Stimulated activated memory B cell treated with anti-CD40 and anti-IgM and Interleukin-4, amounts not matched to agents 10 μg/mL and 1 μg/mL and 100 μg/mL, for 72 hours (primary cell): ENCODE data around the gene SET.
A peak's percentile ranks its signal among the peaks of the same experiment; 100 is the strongest.
"Not testable (repeated sequence)": the region's sequence is repeated elsewhere in the genome, so short reads cannot be mapped to it uniquely, and the experiment has no call there.

Experiments
- ATAC-seq: fragments of 150-1000 bp; cut with Tn5 transposase; 2 replicates; pipeline ENCODE4 v1.10.0; 2021
- H3K27ac Mint-ChIP-seq: one replicate; pipeline ENCODE4 v1.8.0; 2022; ENCODE audit warnings: mild to moderate bottlenecking, mixed read lengths
- H3K27me3 Mint-ChIP-seq: one replicate; pipeline ENCODE4 v1.8.0; 2022; ENCODE audit warnings: mixed read lengths
- H3K36me3 Mint-ChIP-seq: one replicate; pipeline ENCODE4 v1.8.0; 2022; ENCODE audit warnings: mixed read lengths
- H3K4me1 Mint-ChIP-seq: one replicate; pipeline ENCODE4 v1.8.0; 2022; ENCODE audit warnings: mixed read lengths
- H3K4me3 Mint-ChIP-seq: one replicate; pipeline ENCODE4 v1.8.0; 2022; ENCODE audit warnings: mild to moderate bottlenecking, moderate library complexity, mixed read lengths
- H3K9me3 Mint-ChIP-seq: one replicate; pipeline ENCODE4 v1.8.0; 2022; ENCODE audit warnings: mixed read lengths

SET gene

DNA sequence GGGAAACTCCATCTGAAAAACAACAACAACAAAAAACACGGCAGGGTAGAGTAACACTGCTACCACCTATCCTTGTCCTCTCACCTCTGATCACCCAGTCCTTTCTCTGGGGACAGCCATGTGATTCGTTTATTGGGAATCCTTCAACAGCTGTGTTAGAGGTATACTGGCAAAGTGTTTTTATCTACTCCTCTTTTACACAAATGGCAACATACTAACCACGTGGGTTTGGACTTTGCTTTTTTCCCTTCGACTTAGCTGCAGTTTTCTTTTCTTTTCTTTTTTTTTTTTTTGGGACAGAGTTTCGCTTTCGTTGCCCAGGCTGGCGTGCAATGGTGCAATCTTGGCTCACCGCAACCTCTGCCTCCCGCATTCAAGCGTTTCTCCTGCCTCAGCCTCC lies 11.2 kb upstream of the SET start:
- no peak for ATAC-seq
- Mint-ChIP-seq H3K4me3 (no peak overlapping the region), H3K27me3 (no peaks in the 10 kb centered on the region), H3K4me1 (peaks cover 9% of the 10 kb centered on the region), H3K9me3 (no peaks in the 10 kb centered on the region), H3K27ac (no peak overlapping the region), H3K36me3 (peaks cover 13% of the 10 kb centered on the region)

- peak overlapping the region; percentile 88 for H3K4me3 Mint-ChIP-seq
- H3K27ac Mint-ChIP-seq = peak overlapping the region; percentile 86
- H3K9me3 Mint-ChIP-seq = no peaks in the 10 kb centered on the region
- H3K4me1 Mint-ChIP-seq = peaks cover 49% of the 10 kb centered on the region
- peak; percentile 80 for ATAC-seq
- no peaks in the 10 kb centered on the region for H3K27me3 Mint-ChIP-seq
- H3K36me3 Mint-ChIP-seq = peaks cover 17% of the 10 kb centered on the region
These were observed 5.5 kb upstream of the SET start for GRCh38 chr9:128683340-128684064.

DNA sequence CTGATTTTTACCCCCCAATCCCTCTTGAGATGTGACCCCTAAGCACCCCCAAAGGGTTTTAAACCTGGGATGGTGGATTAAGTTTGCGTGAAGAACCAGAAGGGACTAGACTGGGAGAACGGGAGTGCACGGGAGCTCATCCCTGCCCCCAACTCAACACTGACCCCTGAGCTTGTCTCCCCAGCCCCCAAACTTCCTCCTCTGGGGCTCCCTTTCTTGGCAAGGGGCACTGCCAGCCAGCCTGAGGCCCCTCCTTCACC lies 5.0 kb upstream of the SET start:
- H3K4me3 Mint-ChIP-seq = peak overlapping the region; percentile 88
- no peaks in the 10 kb centered on the region for H3K9me3 Mint-ChIP-seq
- peak overlapping the region; percentile 86 for H3K27ac Mint-ChIP-seq
- no peaks in the 10 kb centered on the region for H3K27me3 Mint-ChIP-seq
- peaks cover 17% of the 10 kb centered on the region for H3K36me3 Mint-ChIP-seq
- peaks cover 50% of the 10 kb centered on the region for H3K4me1 Mint-ChIP-seq
- no peak for ATAC-seq

GRCh38 chr9:128684325-128685199 lies 4.5 kb upstream of the SET start:
- peaks cover 50% of the 10 kb centered on the region for H3K4me1 Mint-ChIP-seq
- peaks cover 17% of the 10 kb centered on the region for H3K36me3 Mint-ChIP-seq
- H3K9me3 Mint-ChIP-seq = no peaks in the 10 kb centered on the region
- no peaks in the 10 kb centered on the region for H3K27me3 Mint-ChIP-seq
- H3K27ac Mint-ChIP-seq = peak overlapping the region; percentile 86
- peak; percentile 76 for ATAC-seq
- peak overlapping the region; percentile 88 for H3K4me3 Mint-ChIP-seq

- ATAC-seq = no peak
- peak overlapping the region; percentile 86 for H3K27ac Mint-ChIP-seq
- peaks cover 24% of the 10 kb centered on the region for H3K36me3 Mint-ChIP-seq
- H3K4me3 Mint-ChIP-seq = peak overlapping the region; percentile 88
- H3K27me3 Mint-ChIP-seq = no peaks in the 10 kb centered on the region
- H3K9me3 Mint-ChIP-seq = no peaks in the 10 kb centered on the region
- H3K4me1 Mint-ChIP-seq = peaks cover 56% of the 10 kb centered on the region
These were observed 3.2 kb upstream of the SET start for GRCh38 chr9:128685636-128686489.

GRCh38 chr9:128687453-128687852 lies 1.6 kb upstream of the SET start:
- Mint-ChIP-seq H3K4me1 (peaks cover 57% of the 10 kb centered on the region), H3K9me3 (no peaks in the 10 kb centered on the region), H3K27me3 (no peaks in the 10 kb centered on the region), H3K36me3 (peaks cover 30% of the 10 kb centered on the region), H3K4me3 (peak overlapping the region; percentile 27), H3K27ac (peak overlapping the region; percentile 88)
- ATAC-seq = no peak

DNA sequence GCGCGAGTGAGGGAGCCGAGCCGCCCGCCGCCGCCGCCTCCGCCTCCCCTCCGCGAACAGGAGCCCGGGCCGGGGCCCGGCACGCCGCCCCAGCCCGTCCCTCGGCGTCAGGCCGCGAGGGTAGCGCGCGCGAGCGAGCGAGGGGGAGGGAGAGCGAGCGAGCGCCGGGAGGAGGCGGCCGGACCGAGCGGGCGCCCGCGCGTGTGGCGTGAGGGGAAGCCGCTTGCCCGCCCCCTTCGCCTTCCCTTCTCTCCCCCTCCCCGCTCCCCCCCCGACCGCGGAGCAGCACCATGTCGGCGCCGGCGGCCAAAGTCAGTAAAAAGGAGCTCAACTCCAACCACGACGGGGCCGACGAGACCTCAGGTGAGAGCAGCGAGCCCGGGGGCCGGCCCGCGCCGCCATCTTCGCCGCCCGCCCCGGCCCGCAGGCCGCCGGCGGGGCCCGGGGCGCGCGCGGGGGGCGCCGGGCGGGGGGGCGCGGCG lies 312 bp downstream of the SET start:
- ATAC-seq = peak; percentile 53
- Mint-ChIP-seq H3K27me3 (no peaks in the 10 kb centered on the region), H3K4me3 (peak overlapping the region; percentile 62), H3K36me3 (peaks cover 40% of the 10 kb centered on the region), H3K4me1 (peaks cover 61% of the 10 kb centered on the region), H3K27ac (peak overlapping the region; percentile 88), H3K9me3 (no peaks in the 10 kb centered on the region)

- peak overlapping the region; percentile 95 for H3K4me3 Mint-ChIP-seq
- H3K4me1 Mint-ChIP-seq = peaks cover 61% of the 10 kb centered on the region
- peak overlapping the region; percentile 88 for H3K27ac Mint-ChIP-seq
- H3K27me3 Mint-ChIP-seq = no peaks in the 10 kb centered on the region
- H3K36me3 Mint-ChIP-seq = peaks cover 46% of the 10 kb centered on the region
- H3K9me3 Mint-ChIP-seq = no peaks in the 10 kb centered on the region
- ATAC-seq = peak; percentile 9
These were observed 1.0 kb downstream of the SET start for GRCh38 chr9:128689820-128690683.

DNA sequence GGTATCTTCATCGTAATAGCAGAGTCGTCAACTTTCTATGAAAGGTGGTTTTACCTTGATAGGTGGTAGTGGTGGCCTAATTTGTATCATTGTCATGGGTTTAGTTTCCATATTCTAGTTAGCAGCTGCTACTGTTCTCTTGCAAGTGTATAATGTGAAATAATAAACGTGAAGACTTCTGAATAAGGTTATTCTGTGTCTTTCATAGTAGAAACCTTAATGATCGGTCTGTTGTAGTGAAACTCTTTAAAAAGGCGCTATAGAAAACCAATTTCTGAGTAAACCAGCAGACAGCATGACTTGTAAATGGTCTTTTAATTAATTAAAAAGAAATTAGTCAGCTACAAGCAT lies 1.6 kb downstream of the SET start:
- no peak for ATAC-seq
- H3K27me3 Mint-ChIP-seq = no peaks in the 10 kb centered on the region
- peak overlapping the region; percentile 95 for H3K4me3 Mint-ChIP-seq
- H3K4me1 Mint-ChIP-seq = peaks cover 55% of the 10 kb centered on the region
- peaks cover 46% of the 10 kb centered on the region for H3K36me3 Mint-ChIP-seq
- H3K9me3 Mint-ChIP-seq = no peaks in the 10 kb centered on the region
- H3K27ac Mint-ChIP-seq = peak overlapping the region; percentile 88

DNA sequence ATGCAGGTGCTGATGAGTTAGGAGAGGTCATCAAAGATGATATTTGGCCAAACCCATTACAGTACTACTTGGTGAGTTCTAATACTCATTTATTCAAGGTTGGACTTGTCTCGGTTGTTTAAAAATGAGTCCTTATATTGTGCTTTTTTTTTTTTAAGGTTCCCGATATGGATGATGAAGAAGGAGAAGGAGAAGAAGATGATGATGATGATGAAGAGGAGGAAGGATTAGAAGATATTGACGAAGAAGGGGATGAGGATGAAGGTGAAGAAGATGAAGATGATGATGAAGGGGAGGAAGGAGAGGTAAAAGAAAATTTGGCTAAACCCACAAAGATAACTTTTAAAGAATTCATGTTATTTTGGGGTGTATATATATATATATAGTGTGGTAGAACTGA lies 4.7 kb downstream of the SET start:
- not testable (repeated sequence) for H3K27me3 Mint-ChIP-seq, H3K9me3 Mint-ChIP-seq, ATAC-seq
- peak overlapping the region; percentile 34 for H3K4me3 Mint-ChIP-seq
- H3K27ac Mint-ChIP-seq = peak overlapping the region; percentile 77
- H3K4me1 Mint-ChIP-seq = peaks cover 34% of the 10 kb centered on the region
- peaks cover 50% of the 10 kb centered on the region for H3K36me3 Mint-ChIP-seq

GRCh38 chr9:128694344-128694743 lies 5.3 kb downstream of the SET start:
- H3K9me3 Mint-ChIP-seq = no peaks in the 10 kb centered on the region
- no peaks in the 10 kb centered on the region for H3K27me3 Mint-ChIP-seq
- H3K36me3 Mint-ChIP-seq = peaks cover 50% of the 10 kb centered on the region
- peak; percentile 43 for ATAC-seq
- peaks cover 34% of the 10 kb centered on the region for H3K4me1 Mint-ChIP-seq
- H3K27ac Mint-ChIP-seq = peak overlapping the region; percentile 77
- peak overlapping the region; percentile 34 for H3K4me3 Mint-ChIP-seq

DNA sequence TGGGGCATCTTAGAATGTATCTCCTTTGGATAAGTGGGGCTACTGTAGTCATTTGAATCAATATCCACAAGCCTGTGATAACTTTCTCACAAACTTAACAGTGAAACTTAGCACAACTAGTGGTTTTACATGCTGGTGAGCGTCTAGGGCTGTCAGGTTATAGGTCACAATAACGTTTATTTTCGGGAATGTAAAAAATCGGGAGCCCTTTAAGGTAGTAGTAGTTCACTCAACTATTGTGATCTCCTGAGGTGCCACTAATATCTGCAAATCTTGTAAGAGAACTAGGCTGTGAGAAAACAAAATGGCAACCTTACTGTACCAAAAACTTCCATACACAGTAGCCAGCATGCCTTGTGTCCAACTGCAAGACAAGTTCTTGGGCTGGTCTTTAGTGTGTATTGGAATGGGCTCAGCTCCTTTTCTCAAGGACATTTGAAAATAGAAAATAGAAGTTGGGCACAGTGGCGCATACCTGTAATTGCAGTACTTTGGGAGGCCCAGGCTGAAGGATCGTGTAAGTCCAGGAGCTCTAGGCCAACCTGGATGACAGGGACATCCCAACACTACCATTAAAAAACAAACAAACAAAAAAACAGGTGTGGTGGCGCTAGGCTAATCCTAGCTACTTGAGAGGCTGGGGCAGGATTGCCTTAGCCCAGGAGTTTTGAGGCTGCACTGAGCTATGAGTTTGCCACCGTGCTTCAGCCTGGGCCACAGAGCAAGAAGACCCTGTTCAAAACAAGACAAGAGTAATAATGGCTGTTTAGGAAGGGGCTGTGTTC lies 8.1 kb downstream of the SET start:
- peaks cover 33% of the 10 kb centered on the region for H3K36me3 Mint-ChIP-seq
- H3K27ac Mint-ChIP-seq = no peak overlapping the region
- no peaks in the 10 kb centered on the region for H3K9me3 Mint-ChIP-seq
- ATAC-seq = no peak
- peaks cover 30% of the 10 kb centered on the region for H3K4me1 Mint-ChIP-seq
- no peaks in the 10 kb centered on the region for H3K27me3 Mint-ChIP-seq
- H3K4me3 Mint-ChIP-seq = no peak overlapping the region

DNA sequence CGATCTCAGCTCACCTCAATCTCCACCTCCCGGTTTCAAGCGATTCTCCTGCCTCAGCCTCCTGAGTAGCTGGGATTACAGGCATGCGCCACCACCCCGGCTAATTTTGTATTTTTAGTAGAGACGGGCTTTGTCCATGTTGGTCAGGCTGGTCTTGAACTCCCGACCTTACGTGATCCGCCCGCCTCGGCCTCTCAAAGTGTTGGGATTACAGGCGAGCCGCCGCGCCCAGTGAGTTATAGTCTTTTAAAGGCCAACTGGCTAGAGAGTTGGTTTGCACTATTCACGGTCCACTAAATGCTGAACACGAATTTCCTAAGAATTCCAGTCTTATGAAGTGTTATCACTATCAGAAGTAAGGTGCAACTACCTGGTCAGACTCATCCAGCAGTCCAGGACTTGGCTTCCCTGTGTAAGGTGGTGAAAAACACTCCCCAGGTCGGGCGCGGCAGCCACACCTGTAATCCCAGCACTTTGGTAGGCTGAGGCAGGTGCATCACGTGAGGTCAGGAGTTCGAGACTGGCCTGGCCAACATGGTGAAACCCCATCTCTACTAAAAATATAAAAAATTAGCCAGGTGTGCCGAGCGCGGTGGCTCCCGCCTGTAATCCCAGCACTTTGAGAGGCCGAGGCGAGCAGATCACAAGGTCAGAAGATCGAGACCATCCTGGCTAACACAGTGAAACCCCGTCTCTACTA lies 10.2 kb downstream of the SET start:
- peaks cover 16% of the 10 kb centered on the region for H3K36me3 Mint-ChIP-seq
- ATAC-seq, H3K27me3 Mint-ChIP-seq: not testable (repeated sequence)

More for the DNA sequence above, 10.2 kb downstream of the SET start:
- H3K4me3 Mint-ChIP-seq, H3K9me3 Mint-ChIP-seq, H3K27ac Mint-ChIP-seq: not testable (repeated sequence)
- H3K4me1 Mint-ChIP-seq = peaks cover 29% of the 10 kb centered on the region
